Smooth muscle cell of the brain vasculature (primary cell): Measurements from ENCODE around the gene HGS.

Source experiments
- DNase-seq: peaks from one replicate; pipeline ENCODE4 v3.0.0-alpha.2; 2012; ENCODE audit warnings: low read depth, low spot score

HGS gene

GRCh38 chr17:81741594-81742452, 58.0 kb downstream of the HGS start:
- no peak for DNase-seq
